Activated gamma-delta T cell treated with Interleukin-2 at 50 U/mL for 16 hours (primary cell): ENCODE measurements around the gene PPP1R13L.
"Not testable (repeated sequence)": the region's sequence is repeated elsewhere in the genome, so short reads cannot be mapped to it uniquely, and the experiment has no call there.

Experiments used
- DNase-seq: peaks from one replicate; pipeline ENCODE4 v3.0.0-alpha.2; 2020

Gene PPP1R13L

DNA sequence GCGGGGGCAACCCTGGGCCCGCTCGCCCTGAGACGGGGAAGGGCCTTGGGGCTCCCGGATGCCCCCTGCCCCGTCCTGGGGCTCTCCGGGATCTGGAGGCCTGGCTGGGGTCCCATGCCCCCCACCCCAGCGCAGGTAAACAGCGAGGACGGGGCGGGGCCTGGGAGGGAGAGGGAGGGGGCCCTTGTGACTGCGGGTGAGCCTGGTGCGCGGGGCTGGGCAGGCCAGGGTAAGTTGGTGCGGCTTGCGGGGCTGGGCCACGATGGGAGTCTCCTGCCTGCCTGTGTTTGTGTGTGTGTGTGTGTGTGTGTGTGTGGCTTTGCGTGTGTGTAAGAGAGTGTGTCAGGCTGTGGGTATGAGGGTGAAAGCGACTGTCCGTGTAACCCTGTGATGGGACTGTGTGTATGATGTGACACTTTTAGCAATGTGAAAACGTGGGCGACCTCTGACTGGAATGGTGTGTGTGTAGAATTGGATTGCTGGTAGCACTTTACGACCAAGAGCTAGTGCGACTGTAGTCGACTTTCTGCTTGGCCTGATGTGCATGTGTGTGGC, 63.9 kb downstream of the PPP1R13L start:
- DNase-seq = no peak

- no peak for DNase-seq
Measured at GRCh38 chr19:45340232-45340898, 64.5 kb downstream of the PPP1R13L start, which contains the start of gene KLC3. KLC3 (plus strand) TSS chr19:45340750; CDS start chr19:45345542, 4,792 bp downstream.

DNA sequence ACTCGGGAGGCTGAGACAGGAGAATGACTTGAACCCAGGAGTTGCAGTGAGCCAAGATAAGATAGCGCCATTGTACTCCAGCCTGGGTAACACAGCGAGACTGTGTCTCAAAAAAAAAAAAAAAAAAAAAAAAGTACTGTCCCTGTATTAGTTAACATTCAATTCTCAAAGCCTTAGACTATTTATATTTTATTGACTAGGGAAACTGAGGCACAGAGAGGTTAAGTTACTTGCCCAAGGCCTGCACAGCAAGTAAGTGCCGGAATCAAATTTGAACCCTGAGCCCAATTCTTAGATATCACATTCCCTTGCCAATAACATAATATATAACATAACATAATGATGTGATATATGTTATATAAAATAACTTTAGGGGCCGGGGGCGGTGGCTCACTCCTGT, 65.2 kb downstream of the PPP1R13L start:
- DNase-seq = no peak

- DNase-seq = no peak
Measured at GRCh38 chr19:45336696-45337251, 68.1 kb downstream of the PPP1R13L start.

DNA sequence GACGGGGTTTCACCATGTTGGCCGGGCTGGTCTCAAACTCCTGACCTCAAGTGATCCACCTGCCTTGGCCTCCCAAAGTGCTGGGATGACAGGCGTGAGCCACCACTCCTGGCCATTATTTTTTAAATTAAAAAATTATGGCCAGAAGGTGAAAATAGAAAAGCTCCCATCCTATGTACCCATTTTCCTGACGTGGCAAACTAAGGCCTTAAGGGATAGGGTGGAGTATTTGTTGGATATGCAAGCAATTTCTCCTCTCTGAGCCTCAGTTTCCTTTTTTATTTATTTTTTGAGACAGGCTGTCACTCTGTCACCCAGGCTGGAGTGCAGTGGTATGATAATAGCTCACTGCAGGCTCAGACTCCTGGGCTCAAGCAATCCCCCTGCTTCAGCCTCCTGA, 70.0 kb downstream of the PPP1R13L start:
- not testable (repeated sequence) for DNase-seq

DNA sequence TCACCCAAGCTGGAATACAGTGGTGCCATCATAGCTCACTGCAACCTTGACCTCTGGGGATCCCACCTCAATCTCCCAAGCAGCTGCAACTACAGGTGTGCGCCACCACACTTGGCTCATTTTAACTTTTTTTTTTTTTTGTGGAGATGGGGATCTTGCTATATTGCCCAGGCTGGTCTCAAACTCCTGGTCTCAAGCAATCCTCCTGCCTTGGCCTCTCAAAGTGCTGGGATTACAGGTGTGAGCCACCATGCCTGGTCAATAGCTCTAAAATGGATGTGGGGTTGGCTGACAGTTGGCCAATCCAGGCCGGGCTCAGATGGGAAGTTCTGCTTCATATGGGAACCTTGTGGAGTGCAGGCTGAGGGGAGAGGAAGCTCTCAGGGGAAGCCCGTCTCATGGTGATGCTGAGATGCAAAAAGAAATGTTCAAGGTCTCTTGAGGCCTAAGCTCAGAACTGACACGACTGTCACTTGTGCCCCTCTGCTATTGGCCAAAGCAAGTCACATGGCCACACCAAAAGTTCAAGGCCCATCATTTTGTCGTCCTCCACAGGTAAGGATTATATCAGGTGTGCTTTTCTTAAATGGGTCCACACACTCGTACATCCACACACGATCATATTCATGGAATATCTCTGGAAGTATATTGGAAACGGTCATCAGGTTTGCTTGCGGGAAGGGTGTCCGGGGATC, 71.1 kb downstream of the PPP1R13L start:
- DNase-seq = no peak

DNA sequence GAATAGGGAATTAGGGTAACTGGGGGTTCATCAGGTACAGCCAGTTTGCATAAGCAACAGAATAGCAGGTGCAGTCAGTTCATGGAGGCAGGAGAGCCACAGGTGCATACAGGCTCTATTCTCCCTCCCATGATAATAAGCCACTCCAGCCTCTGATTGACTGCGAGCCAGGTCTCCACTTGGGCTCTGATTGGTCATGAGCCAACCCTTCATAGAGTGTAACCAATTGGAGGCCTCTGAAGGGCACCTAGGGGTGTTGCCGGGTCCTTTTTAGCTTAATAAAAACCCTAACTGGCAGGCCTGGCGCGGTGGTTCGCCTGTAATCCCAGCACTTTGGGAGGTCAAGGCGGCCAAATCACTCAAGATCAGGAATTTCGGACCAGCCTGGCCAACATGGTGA, 73.5 kb downstream of the PPP1R13L start:
- no peak for DNase-seq
